Lung microvascular endothelial cell (primary cell): ENCODE measurements around the gene NDUFV2. TPM values are rescaled to one million over a fixed set of nuclear protein-coding genes. Genes with fewer than 3 reads are reported as not detected.
"Not testable (repeated sequence)": the region's sequence is repeated elsewhere in the genome, so short reads cannot be mapped to it uniquely, and the experiment has no call there.

ENCODE experiments used
- DNase-seq, 2 donors: peaks; one replicate each; pipeline versions ENCODE4 v3.0.0 to v3.0.0-alpha.2; 2010; ENCODE audit warnings: low read depth in 2 of 2
- total RNA-seq: library from RNA; depleted of rRNA; stranded (reverse); fragments of >200 nt; gene quantifications from 2 replicates; pipeline ENCODE4 v1.2.1, GENCODE V29; 2014

The NDUFV2 gene
- total RNA-seq, 1 donor from 2014 or later = 78.6 TPM

- no peak for DNase-seq
Measured at GRCh38 chr18:9090578-9090977, 11.9 kb upstream of the NDUFV2 start.

- no peak for DNase-seq
Measured at GRCh38 chr18:9091066-9091476, 11.4 kb upstream of the NDUFV2 start.

- peak; percentile 46 to 84 for DNase-seq
Measured at GRCh38 chr18:9092665-9093064, 9.8 kb upstream of the NDUFV2 start.

- not testable (repeated sequence) for DNase-seq
Measured at GRCh38 chr18:9093109-9093508, 9.4 kb upstream of the NDUFV2 start.

GRCh38 chr18:9094307-9095226 is 7.9 kb upstream of the NDUFV2 start:
- peak; percentile 57 to 95 for DNase-seq

- peak; percentile 41 to 54 for DNase-seq
Measured at GRCh38 chr18:9095297-9096006, 7.0 kb upstream of the NDUFV2 start.

- no peak for DNase-seq
Measured at GRCh38 chr18:9096007-9096371, 6.5 kb upstream of the NDUFV2 start.

- no peak for DNase-seq
Measured at GRCh38 chr18:9096685-9097084, 5.8 kb upstream of the NDUFV2 start.

- DNase-seq = no peak
Measured at GRCh38 chr18:9097349-9097748, 5.2 kb upstream of the NDUFV2 start.

GRCh38 chr18:9100796-9101195 is 1.7 kb upstream of the NDUFV2 start:
- DNase-seq = no peak

- peak; percentile 88 to 91 for DNase-seq
Measured at GRCh38 chr18:9101730-9102507, 580 bp upstream of the NDUFV2 start.

- peak; percentile 49 to 51 for DNase-seq
Measured at GRCh38 chr18:9103376-9103873, 926 bp downstream of the NDUFV2 start.

GRCh38 chr18:9104244-9104901 is 1.9 kb downstream of the NDUFV2 start:
- peak in 1 of 2 donors; percentile 17 for DNase-seq

- no peak for DNase-seq
Measured at GRCh38 chr18:9105420-9105819, 2.9 kb downstream of the NDUFV2 start.

- DNase-seq = no peak
Measured at GRCh38 chr18:9106094-9106493, 3.6 kb downstream of the NDUFV2 start.

- peak; percentile 15 to 62 for DNase-seq
Measured at GRCh38 chr18:9106800-9107584, 4.5 kb downstream of the NDUFV2 start.

GRCh38 chr18:9108911-9109310 is 6.4 kb downstream of the NDUFV2 start:
- DNase-seq = no peak

- DNase-seq = peak in 1 of 2 donors; percentile 13
Measured at GRCh38 chr18:9109523-9109922, 7.0 kb downstream of the NDUFV2 start.

GRCh38 chr18:9113468-9114149 is 11.1 kb downstream of the NDUFV2 start:
- DNase-seq = no peak

- DNase-seq = no peak
Measured at GRCh38 chr18:9115984-9116383, 13.5 kb downstream of the NDUFV2 start.
